Upper lobe of right lung (tissue), 1 donor: ENCODE data around the gene HOXA1. TPM values are rescaled to one million over a fixed set of nuclear protein-coding genes. Genes with fewer than 3 reads are reported as not detected.

Source experiments
- ATAC-seq: fragments of 200-7000 bp; cut with Tn5 transposase; one replicate; pipeline ENCODE4 v1.9.1; 2020; ENCODE audit warnings: mild to moderate bottlenecking, moderate library complexity
- DNase-seq: peaks from one replicate; pipeline ENCODE4 v3.0.0-alpha.2; 2020
- H3K27ac ChIP-seq: fragments of 200-600 bp; one replicate; pipeline ENCODE4 v1.8.0; 2022
- H3K27me3 ChIP-seq: fragments of 200-600 bp; one replicate; pipeline ENCODE4 v1.8.0; 2022; ENCODE audit warnings: mild to moderate bottlenecking
- H3K36me3 ChIP-seq: fragments of 200-600 bp; one replicate; pipeline ENCODE4 v1.8.0; 2022
- H3K4me1 ChIP-seq: fragments of 200-600 bp; one replicate; pipeline ENCODE4 v1.8.0; 2022
- H3K4me3 ChIP-seq: fragments of 200-600 bp; one replicate; pipeline ENCODE4 v1.8.0; 2022; ENCODE audit warnings: mild to moderate bottlenecking
- H3K9me3 ChIP-seq: fragments of 200-600 bp; one replicate; pipeline ENCODE4 v1.8.0; 2022
- CTCF ChIP-seq: fragments of 200-600 bp; IDR thresholded peaks from one replicate; pipeline ENCODE4 v1.8.0; 2022; ENCODE audit warnings: antibody characterized with exemption
- intact Hi-C: fragments of 100-400 bp; cut with DNase I; formaldehyde crosslinking; loops from one replicate; pipeline ENCODE4 v1.11.0; 2022
- long read RNA-seq: library from polyadenylated mRNA; unstranded; transcript quantifications from one replicate; pipeline ENCODE4 v2.0.0, GENCODE V29; 2021
- total RNA-seq: library from RNA; stranded (reverse); fragmentation: NEBNext Ultra II Directional; extraction: Animal tissue kit (Norgen Biotek cat#: 25700); gene quantifications from one replicate; pipeline ENCODE4 v1.2.1, GENCODE V29; 2021
- donor health status: DM: no; HTN: yes; CAD: no; lungs with severe emphysema.

Gene HOXA1
- 0.75 TPM for total RNA-seq
- long read RNA-seq, result 0 reads

- ATAC-seq (peak; percentile 87), DNase-seq (peak; percentile 85)
- intact Hi-C loops, result loop anchor here (5.0 kb wide), 1 partner anchor 46 kb away; the partner anchor contains the start of gene HOXA5
- H3K27me3 ChIP-seq, result no peaks in the 10 kb centered on the region
- TF ChIP-seq CTCF, result no peak
- peak within 1 kb of the TSS; percentile 91 for H3K27ac ChIP-seq
- no peaks in the 10 kb centered on the region for H3K9me3 ChIP-seq
- H3K36me3 ChIP-seq, result no peaks in the 10 kb centered on the region
- peaks cover 8% of the 10 kb centered on the region for H3K4me1 ChIP-seq
- H3K4me3 ChIP-seq, result peak within 1 kb of the TSS; percentile 91
These were observed at the start of gene HOXA1 for GRCh38 chr7:27095897-27096767. TSS of gene HOXA1 (minus strand) at chr7:27096000. CDS start at chr7:27095912, 88 bp downstream.

- peaks cover 5% of the 10 kb centered on the region for H3K4me1 ChIP-seq
- TF ChIP-seq CTCF, result no peak
- intact Hi-C loops, result no loop called here
- peak overlapping the region; percentile 88 for H3K27ac ChIP-seq
- H3K27me3 ChIP-seq, result peaks cover 58% of the 10 kb centered on the region
- H3K9me3 ChIP-seq, result no peaks in the 10 kb centered on the region
- no peak for DNase-seq
- no peak for ATAC-seq
- H3K36me3 ChIP-seq, result no peaks in the 10 kb centered on the region
- H3K4me3 ChIP-seq, result peak overlapping the region; percentile 70
These were observed 49.5 kb upstream of the HOXA1 start for GRCh38 chr7:27145165-27145913.

GRCh38 chr7:27144781-27145164 is 49.0 kb upstream of the HOXA1 start:
- H3K36me3 ChIP-seq, result no peaks in the 10 kb centered on the region
- peaks cover 53% of the 10 kb centered on the region for H3K27me3 ChIP-seq
- H3K4me1 ChIP-seq, result peaks cover 4% of the 10 kb centered on the region
- H3K4me3 ChIP-seq, result peak overlapping the region; percentile 70
- ATAC-seq (no peak), DNase-seq (no peak)
- no peaks in the 10 kb centered on the region for H3K9me3 ChIP-seq
- peak overlapping the region; percentile 88 for H3K27ac ChIP-seq
- intact Hi-C loops, result loop anchor here (5.0 kb wide), 1 partner anchor 47 kb away; the partner anchor contains the start of gene HOXA1
- TF ChIP-seq CTCF, result no peak

GRCh38 chr7:27143950-27144780 is 48.4 kb upstream of the HOXA1 start:
- H3K36me3 ChIP-seq, result no peaks in the 10 kb centered on the region
- H3K9me3 ChIP-seq, result no peaks in the 10 kb centered on the region
- H3K4me1 ChIP-seq, result peaks cover 4% of the 10 kb centered on the region
- ATAC-seq (no peak), DNase-seq (no peak)
- H3K27me3 ChIP-seq, result peaks cover 48% of the 10 kb centered on the region
- intact Hi-C loops, result loop anchor here (5.0 kb wide), 1 partner anchor 47 kb away; the partner anchor contains the start of gene HOXA1
- H3K4me3 ChIP-seq, result peak overlapping the region; percentile 70
- peak overlapping the region; percentile 88 for H3K27ac ChIP-seq
- TF ChIP-seq CTCF, result no peak
